Effector CD4-positive, alpha-beta T cell (primary cell): ENCODE results near the gene SCGB3A1.

Source experiments
- DNase-seq: peaks from one replicate; pipeline ENCODE4 v3.0.0-alpha.2; 2020

SCGB3A1 gene

GRCh38 chr5:180625125-180625790 is 34.0 kb upstream of the SCGB3A1 start:
- no peak for DNase-seq

- no peak for DNase-seq
Observed at GRCh38 chr5:180624587-180624986, 33.3 kb upstream of the SCGB3A1 start.

GRCh38 chr5:180623844-180624243 is 32.5 kb upstream of the SCGB3A1 start:
- DNase-seq = no peak

GRCh38 chr5:180623411-180623834 is 32.1 kb upstream of the SCGB3A1 start:
- no peak for DNase-seq

- no peak for DNase-seq
Observed at GRCh38 chr5:180622910-180623309, 31.6 kb upstream of the SCGB3A1 start.

GRCh38 chr5:180621311-180621710 is 30.0 kb upstream of the SCGB3A1 start:
- DNase-seq = no peak

GRCh38 chr5:180620014-180620413 is 28.7 kb upstream of the SCGB3A1 start:
- DNase-seq = no peak

GRCh38 chr5:180619563-180619915 is 28.2 kb upstream of the SCGB3A1 start:
- DNase-seq = no peak

- DNase-seq = peak; percentile 12
Observed at GRCh38 chr5:180618829-180619562, 27.7 kb upstream of the SCGB3A1 start.

GRCh38 chr5:180618487-180618828 is 27.2 kb upstream of the SCGB3A1 start:
- no peak for DNase-seq

- no peak for DNase-seq
Observed at GRCh38 chr5:180613814-180614188, 22.5 kb upstream of the SCGB3A1 start.

GRCh38 chr5:180613188-180613813 is 22.0 kb upstream of the SCGB3A1 start:
- DNase-seq = no peak

GRCh38 chr5:180612683-180613082 is 21.4 kb upstream of the SCGB3A1 start:
- DNase-seq = no peak

- DNase-seq = no peak
Observed at GRCh38 chr5:180611140-180611850, 20.0 kb upstream of the SCGB3A1 start.

- DNase-seq = no peak
Observed at GRCh38 chr5:180609817-180610550, 18.7 kb upstream of the SCGB3A1 start.

GRCh38 chr5:180609386-180609785 is 18.1 kb upstream of the SCGB3A1 start:
- no peak for DNase-seq

- no peak for DNase-seq
Observed at GRCh38 chr5:180608572-180609310, 17.4 kb upstream of the SCGB3A1 start.

GRCh38 chr5:180607861-180608571 is 16.7 kb upstream of the SCGB3A1 start:
- DNase-seq = no peak

GRCh38 chr5:180606215-180606785 is 15.0 kb upstream of the SCGB3A1 start:
- DNase-seq = no peak

- peak; percentile 58 for DNase-seq
Observed at GRCh38 chr5:180605554-180606214, 14.4 kb upstream of the SCGB3A1 start.

GRCh38 chr5:180604271-180604670 is 13.0 kb upstream of the SCGB3A1 start:
- DNase-seq = no peak
